ENCODE measurements around the gene DDX28.
A peak's percentile ranks its signal among the peaks of the same experiment; 100 is the strongest.
"Not testable (repeated sequence)": the region's sequence is repeated elsewhere in the genome, so short reads cannot be mapped to it uniquely, and the experiment has no call there.

DDX28 gene

GRCh38 chr16:67998231-67998778 lies 24.7 kb downstream of the DDX28 start:
- DNase-seq (ENCODE audit: insufficient read length, low spot score); FAIRE-seq: not testable (repeated sequence)

- FAIRE-seq (no peak), DNase-seq (ENCODE audit: insufficient read length, low spot score) (no peak)
Observed at GRCh38 chr16:67996666-67997065, 26.4 kb downstream of the DDX28 start.

DNA sequence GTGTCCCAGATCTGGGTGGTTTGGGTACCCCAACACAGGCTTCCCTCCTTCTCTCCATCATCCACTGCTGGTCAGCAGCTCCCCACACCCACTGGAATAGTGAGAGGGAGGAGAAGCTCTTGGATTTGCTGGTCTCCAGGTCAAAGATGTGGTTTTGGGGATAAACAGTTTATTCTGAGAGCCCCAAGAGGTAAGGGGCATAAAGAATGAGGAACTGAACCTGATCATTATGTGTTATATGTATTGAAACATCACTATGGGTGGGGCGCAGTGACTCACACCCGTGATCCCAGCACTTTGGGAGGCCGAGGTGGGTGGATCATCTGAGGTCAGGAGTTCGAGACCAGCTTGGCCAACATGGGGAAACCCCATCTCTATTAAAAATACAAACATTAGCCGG lies 27.6 kb downstream of the DDX28 start:
- DNase-seq (ENCODE audit: insufficient read length, low spot score) = no peak
- FAIRE-seq = no peak

DNA sequence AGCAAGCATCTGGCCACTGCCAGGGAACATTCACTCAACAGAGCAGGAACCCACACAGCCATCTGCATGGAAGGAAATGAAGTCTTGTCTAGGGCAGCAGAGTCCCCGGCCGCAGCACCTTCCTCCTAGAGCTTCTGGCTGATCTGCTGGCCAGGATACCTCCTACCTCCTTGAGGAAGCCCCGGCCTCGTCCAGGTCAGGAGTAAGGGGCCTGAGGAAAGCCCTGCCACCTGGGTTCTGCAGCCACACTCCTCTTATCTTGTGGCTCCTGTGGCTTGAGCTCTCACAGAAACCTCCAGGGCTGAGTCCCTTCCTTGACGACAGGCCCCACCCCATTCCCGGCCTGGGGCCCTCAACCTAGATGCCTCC lies 29.0 kb downstream of the DDX28 start:
- DNase-seq (ENCODE audit: insufficient read length, low spot score); FAIRE-seq: not testable (repeated sequence)

GRCh38 chr16:67993207-67994039 lies 29.6 kb downstream of the DDX28 start:
- DNase-seq (ENCODE audit: insufficient read length, low spot score) = peak; percentile 88

GRCh38 chr16:67992661-67993206 lies 30.3 kb downstream of the DDX28 start:
- no peak for DNase-seq (ENCODE audit: insufficient read length, low spot score)

More at GRCh38 chr16:67993207-67994039, 29.6 kb downstream of the DDX28 start:
- no peak for FAIRE-seq

GRCh38 chr16:67990018-67990386 lies 33.0 kb downstream of the DDX28 start:
- no peak for DNase-seq (ENCODE audit: insufficient read length, low spot score)
- FAIRE-seq = no peak

More at GRCh38 chr16:67992661-67993206, 30.3 kb downstream of the DDX28 start:
- no peak for FAIRE-seq

DNA sequence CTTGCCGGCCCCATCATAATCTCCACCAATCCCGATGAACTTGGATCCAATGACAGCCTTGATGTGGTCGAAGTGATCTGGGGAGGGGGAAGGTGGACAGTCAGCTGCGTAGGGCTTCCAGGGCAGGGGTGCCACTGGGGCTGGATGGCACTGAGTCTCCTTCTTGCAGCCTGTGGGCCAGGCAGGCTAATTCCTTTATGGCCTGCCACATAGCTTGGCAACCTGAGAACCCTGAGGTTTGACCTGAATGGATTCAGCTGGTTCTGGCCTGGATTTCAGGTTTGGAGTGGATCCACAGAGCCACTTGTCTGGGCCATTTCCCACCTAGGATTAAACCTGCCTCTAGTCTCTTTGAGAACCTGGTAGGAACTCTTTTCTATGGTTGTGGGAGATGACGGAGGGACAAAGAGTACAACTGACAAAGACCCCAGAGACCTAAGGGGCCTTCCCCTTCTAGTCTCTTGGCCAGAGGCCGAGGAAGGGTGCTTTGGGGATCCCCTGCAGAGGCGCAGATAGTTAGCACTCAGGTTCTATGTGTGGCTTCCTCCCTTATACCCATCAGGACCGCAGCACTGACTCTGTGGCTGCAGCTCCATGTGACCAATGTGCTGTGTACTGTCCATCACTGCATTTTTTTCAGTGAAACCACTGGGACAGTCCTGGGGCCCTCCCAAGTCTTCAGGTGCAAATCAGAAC lies 33.6 kb downstream of the DDX28 start:
- no peak for FAIRE-seq
- DNase-seq (ENCODE audit: insufficient read length, low spot score) = no peak

GRCh38 chr16:67988675-67989074 lies 34.4 kb downstream of the DDX28 start:
- no peak for DNase-seq (ENCODE audit: insufficient read length, low spot score)
- FAIRE-seq = no peak

- no peak for FAIRE-seq
- DNase-seq (ENCODE audit: insufficient read length, low spot score) = no peak
Observed at GRCh38 chr16:67987460-67988160, 35.4 kb downstream of the DDX28 start.

DNA sequence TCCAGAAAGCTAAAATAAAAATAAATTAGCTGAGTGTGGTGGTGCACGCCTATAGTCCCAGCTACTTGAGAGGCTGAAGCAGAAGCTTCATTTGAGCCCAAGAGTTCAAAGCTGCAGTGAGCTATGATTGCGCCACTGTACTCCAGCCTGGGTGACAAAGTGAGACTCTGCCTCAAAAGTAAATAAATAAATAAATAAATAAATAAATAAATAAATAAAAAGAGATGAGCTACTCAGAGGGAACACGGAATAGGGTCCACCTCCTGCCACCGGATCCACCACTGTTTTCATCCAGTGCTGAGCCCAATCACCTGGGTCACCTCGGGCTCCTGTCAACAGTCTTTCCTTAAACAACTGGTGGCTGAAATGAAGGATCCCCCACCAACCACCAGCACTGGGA lies 36.1 kb downstream of the DDX28 start:
- FAIRE-seq (no peak), DNase-seq (ENCODE audit: insufficient read length, low spot score) (no peak)

- no peak for DNase-seq (ENCODE audit: insufficient read length, low spot score)
- no peak for FAIRE-seq
Observed at GRCh38 chr16:67982011-67982696, 40.9 kb downstream of the DDX28 start.

- FAIRE-seq (no peak), DNase-seq (ENCODE audit: insufficient read length, low spot score) (no peak)
Observed at GRCh38 chr16:67979955-67980678, 42.9 kb downstream of the DDX28 start, which contains the start of gene DPEP3. Gene DPEP3, minus strand, starts transcription at chr16:67980499. Its CDS starts 119 bp downstream, at chr16:67980380.

DNA sequence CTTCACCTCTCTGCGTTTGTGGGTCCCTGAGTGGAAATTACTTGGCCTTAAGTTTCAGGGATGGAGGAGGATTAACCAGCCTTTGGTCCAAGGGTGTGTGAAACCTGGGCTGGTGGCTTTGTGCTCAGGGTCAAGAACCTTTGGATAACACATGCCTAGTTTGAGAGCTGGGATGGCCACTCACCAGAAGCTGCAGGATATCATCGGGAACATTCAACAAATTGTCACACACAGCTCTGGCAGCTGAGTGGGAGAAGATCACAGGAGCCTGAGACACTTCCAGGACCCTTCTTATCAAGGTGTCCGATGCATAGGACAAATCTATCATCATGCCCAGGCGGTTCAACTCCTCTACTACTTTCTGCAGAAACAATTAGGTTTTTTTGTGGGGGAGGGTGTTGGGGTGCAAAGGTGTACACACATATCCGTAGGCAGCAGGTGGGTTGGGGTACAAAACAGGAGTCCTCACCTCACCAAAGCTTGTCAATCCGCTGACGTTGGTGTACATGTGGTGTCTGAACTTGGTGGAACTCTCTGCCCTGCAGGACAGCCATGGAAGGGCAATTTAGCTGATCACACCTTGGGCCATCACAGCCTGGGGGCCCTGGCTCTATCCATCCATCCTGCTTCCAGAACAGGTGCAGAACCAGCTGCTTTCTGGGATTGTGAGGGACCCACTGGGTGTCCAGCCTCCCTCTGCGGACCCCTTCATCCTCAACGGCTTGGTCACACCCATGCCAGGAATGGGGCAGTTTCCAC lies 45.4 kb downstream of the DDX28 start:
- FAIRE-seq (no peak), DNase-seq (ENCODE audit: insufficient read length, low spot score) (no peak)

GRCh38 chr16:67977005-67977404 lies 46.0 kb downstream of the DDX28 start:
- FAIRE-seq (no peak), DNase-seq (ENCODE audit: insufficient read length, low spot score) (no peak)

- no peak for FAIRE-seq
- no peak for DNase-seq (ENCODE audit: insufficient read length, low spot score)
Observed at GRCh38 chr16:67976205-67976604, 46.8 kb downstream of the DDX28 start.

DNA sequence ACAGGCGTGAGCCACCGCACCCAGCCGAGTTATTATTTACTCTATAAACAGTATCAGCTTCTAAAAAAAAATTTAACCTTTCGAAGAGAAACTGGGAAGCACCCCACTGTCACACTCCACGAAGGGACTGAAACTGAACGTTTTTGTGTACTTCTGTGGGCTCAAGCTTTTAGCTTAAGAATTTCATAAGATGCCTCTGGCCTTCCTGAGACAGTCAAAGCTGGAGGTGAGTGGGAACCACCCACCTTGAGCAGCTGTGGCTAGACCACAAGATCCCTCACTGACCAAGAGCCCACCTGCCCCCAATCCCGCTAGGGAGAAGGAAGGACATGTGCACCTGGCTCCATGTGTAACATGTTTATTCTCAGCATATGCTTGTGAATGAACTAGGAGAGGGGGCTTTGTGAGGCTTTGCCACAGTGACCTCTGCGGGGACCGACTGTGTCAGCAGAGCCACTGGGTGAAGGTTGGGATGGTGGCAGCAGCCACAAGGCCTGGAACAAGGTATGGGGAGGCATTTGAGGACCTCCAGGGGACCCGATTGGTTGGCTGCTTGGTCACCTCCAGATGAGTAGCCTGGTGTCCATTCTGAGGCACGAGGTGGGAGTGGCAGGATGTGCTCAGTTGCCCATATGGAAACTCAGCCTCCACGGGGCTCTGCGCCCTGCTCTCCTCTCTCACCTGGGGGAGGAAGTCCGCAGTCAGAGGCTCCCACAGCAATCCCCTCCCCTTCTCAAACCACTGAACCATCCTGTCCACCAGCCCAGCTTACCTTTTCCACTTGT lies 47.5 kb downstream of the DDX28 start:
- DNase-seq (ENCODE audit: insufficient read length, low spot score) (no peak), FAIRE-seq (no peak)

GRCh38 chr16:67972285-67972684 lies 50.7 kb downstream of the DDX28 start:
- not testable (repeated sequence) for DNase-seq (ENCODE audit: insufficient read length, low spot score); FAIRE-seq
